ENCODE measurements around the gene ATAD5.
"Not testable (repeated sequence)": the region's sequence is repeated elsewhere in the genome, so short reads cannot be mapped to it uniquely, and the experiment has no call there.

ATAD5 gene, protein sequence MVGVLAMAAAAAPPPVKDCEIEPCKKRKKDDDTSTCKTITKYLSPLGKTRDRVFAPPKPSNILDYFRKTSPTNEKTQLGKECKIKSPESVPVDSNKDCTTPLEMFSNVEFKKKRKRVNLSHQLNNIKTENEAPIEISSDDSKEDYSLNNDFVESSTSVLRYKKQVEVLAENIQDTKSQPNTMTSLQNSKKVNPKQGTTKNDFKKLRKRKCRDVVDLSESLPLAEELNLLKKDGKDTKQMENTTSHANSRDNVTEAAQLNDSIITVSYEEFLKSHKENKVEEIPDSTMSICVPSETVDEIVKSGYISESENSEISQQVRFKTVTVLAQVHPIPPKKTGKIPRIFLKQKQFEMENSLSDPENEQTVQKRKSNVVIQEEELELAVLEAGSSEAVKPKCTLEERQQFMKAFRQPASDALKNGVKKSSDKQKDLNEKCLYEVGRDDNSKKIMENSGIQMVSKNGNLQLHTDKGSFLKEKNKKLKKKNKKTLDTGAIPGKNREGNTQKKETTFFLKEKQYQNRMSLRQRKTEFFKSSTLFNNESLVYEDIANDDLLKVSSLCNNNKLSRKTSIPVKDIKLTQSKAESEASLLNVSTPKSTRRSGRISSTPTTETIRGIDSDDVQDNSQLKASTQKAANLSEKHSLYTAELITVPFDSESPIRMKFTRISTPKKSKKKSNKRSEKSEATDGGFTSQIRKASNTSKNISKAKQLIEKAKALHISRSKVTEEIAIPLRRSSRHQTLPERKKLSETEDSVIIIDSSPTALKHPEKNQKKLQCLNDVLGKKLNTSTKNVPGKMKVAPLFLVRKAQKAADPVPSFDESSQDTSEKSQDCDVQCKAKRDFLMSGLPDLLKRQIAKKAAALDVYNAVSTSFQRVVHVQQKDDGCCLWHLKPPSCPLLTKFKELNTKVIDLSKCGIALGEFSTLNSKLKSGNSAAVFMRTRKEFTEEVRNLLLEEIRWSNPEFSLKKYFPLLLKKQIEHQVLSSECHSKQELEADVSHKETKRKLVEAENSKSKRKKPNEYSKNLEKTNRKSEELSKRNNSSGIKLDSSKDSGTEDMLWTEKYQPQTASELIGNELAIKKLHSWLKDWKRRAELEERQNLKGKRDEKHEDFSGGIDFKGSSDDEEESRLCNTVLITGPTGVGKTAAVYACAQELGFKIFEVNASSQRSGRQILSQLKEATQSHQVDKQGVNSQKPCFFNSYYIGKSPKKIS (N-terminal part only)

DNA sequence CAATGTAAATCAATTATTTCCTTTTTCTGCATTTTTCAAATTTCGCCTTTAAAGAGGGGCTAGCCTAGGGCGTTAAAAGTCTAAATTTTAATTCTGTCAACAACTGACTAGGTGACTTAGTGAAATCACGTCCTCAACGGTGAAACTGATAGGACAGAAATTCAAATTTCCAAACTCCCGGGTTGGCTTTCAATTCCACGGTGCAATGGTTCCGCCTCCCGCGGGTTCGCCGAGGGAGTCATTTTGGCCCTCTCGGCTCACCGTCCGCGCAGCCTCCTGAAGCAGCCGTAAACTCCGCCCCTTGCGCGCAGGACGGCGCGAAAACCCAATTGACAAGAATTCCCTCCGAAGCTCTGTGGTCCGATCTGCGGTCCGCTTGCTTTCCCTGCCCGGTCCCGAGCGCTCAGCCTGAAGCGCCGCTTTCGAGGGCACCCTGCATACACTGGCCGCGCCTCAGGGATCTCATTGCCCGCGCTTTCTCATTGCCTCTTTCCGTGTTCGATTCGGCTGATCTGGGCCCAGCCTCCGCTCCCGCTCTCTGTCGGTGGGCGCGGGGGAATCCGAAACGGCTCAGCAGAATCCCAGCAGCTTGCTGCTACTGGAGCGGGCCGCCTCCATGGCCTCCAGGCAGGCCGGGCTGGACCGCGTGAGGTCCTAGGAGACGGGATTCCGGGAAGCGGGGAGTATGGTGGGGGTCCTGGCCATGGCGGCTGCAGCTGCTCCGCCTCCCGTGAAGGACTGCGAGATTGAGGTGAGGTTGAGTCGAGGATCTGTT lies at the start of gene ATAD5:
Gene ATAD5, plus strand, starts transcription at position 304 of the 775 bp plus-strand sequence. Its CDS starts 382 bp downstream, at position 686.
- DNase-seq = peak; percentile 92

DNA sequence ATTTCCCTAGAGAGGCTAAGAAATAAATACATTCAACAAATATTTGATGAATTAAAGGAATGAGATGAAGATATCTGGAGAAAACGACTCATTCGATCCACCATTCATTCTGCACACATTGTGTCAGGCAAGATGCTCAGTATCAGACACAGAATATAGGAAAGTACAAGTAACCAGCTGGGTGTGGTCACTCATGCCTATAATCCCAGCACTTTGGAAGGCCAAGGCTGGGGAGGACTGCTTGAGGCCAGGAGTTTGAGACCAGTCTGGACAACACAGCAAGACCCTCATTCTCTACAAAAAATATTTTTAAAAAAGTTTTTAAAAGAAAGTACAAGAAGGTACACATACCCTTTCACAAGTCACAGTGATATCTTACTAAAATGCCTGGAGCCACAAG lies 49.6 kb upstream of the ATAD5 start:
- no peak for DNase-seq

DNA sequence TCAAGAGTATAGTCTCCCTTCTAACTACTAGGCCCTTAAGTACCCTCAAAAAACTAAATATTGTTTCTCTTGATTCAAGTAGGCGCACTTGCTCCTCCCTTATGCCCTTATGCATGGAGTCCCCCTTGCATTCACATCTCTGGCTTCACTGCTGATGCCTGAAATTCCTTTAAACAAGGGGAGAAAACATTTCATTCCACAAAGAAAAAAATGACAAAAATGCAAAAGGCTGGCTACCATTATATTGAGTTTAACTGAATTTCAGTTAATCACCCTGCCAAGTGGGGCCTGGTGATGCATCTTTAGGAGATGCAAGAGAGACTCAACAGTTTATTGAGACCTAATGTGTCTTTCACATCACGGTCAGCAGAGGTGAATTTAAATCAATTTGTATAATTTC lies 42.8 kb upstream of the ATAD5 start:
- DNase-seq = no peak

DNA sequence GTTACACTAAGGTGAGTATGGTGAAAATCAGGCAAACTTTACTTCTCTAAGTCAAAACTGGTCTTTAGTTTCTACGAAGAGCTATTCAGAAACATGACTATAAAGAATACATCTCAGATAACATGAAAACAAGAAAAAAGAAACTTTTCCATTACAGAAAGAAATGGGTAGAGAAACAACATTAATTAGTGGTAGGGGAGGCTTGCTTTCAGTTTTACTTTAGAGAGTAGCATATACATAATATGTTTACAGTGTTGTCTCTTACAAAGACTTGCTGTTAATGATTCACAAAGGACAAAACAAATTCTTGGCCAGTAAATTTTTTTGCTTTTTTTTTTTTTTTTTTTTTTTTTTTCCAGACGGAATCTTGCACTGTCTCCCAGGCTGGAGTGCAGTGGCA lies 41.5 kb upstream of the ATAD5 start:
- no peak for DNase-seq

DNA sequence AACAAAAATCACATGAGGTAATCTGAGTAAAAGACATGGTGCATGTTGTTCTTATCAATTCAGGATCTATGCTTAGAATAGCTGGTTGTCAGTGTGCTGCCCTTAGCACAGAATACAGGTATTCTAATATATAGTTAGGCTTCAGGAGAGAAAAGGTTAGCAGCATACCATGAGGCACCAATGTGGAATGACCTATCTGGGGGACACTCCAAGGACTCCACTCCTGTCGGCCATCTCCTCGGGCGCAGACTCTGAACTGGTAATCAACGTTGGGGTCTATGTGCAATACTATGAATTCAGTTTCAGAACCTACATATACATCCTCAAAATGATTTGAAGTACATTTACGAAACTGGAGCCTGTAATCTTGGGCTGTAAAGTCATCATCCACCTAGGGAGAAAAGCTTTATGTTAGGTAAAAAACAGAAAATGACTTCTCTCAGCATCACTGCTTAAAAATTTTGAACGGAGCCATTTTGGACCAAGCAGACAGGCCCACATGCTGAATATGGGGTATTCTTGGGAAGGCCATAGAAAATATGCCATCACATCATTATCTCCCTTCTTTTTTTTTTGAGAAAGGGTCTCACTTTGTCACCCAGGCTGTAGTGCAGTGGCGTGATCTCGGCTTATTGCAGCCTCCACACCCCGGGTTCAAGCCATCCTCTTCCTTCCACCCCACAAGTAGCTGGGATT lies 38.3 kb upstream of the ATAD5 start:
- DNase-seq = no peak

DNA sequence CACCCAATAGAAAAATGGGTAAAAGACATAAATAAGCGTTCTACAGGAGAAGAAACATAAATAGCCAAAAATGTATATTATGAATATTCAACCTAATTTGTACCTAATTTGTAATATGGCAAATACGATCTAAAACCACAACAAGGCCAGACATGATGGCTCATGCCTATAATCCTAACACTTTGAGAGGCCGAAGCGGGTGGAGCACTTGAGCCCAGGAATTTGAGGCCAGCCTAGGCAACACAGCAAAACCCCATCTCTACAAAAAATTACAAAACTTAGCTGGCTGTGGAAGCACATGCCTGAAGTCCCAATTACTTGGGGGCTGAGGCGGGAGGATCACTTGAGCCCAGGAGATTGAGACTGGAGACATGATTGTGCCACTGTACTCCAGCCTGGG lies 37.4 kb upstream of the ATAD5 start:
- no peak for DNase-seq

DNA sequence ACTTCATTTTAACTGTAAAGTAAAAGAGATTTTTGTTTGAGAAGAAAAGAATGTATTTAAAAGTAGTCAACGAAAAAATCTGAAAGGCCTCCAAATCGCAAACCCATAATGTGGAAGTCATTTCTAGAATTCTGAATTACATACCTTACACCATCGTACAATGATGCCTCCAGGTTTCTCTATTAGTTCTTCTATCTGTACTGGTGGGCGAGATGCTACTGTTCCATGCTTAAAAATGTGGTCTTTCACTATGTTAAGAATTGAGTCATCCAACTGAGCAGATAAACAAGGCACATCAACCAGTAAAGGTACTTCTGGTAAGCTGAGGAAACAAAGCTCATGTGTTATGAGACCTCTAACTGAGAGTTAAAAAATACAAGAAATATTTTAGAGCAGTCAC lies 35.8 kb upstream of the ATAD5 start:
- no peak for DNase-seq

DNA sequence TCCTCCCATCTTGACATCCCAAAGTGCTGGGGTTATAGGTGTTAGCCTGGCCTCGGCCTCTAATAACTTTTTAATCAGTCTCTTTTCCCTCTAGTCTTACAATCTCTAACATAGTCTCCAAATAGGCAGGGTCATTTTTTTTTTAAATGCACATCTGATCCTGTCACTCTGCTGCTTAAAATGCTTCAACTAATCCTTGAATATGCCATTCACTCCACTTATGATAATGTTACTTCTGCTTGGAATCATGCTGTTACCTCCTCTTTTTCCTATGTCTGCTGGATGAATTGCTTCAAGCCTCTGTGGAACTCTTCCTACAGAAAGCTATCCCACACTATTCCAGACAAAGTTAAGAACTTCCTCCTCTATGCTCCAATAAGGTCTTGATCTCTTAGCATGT lies 30.1 kb upstream of the ATAD5 start:
- no peak for DNase-seq

DNA sequence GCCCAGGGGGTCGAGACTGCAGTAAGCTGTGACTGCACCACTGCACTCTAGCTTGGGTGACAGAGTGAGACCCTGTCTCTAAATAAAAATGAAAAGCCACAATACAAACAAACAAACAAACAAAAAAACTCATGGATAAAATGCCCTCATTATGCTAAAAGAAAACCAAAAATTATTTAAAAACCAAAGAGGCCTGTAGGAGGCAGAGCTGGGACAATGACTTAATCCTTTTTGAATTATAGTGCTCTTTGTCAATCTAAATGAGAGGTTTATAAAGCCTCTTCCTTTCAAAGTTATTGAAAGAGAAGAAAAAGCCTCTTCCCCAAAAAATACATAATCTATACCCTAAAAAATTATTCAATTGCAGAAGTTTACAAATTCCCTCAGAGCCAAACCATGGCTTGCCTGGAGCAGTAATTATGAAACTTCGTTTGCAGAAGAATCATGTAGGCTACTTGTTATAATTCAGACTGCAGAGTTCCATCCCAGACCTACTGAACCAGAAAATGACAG lies 25.8 kb upstream of the ATAD5 start:
- no peak for DNase-seq

DNA sequence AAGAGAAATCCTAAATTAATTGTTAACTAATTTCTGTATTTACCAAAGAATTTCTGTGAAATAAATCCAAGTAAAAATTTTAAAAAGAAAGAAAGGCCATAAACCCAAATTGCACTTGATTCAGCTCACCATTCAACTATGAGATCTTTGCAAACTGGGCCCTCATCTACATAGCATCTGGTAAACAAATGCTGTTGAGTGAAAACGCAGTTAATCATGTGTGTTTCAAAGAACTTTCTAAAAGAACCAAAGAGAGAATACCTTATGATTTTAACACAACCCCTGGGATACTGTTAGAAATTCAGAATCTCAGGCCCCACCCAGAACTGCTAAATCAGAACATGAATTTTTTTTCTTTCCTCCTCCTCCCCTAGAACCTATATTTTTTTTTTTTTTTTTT lies 23.9 kb upstream of the ATAD5 start:
- DNase-seq = no peak

DNA sequence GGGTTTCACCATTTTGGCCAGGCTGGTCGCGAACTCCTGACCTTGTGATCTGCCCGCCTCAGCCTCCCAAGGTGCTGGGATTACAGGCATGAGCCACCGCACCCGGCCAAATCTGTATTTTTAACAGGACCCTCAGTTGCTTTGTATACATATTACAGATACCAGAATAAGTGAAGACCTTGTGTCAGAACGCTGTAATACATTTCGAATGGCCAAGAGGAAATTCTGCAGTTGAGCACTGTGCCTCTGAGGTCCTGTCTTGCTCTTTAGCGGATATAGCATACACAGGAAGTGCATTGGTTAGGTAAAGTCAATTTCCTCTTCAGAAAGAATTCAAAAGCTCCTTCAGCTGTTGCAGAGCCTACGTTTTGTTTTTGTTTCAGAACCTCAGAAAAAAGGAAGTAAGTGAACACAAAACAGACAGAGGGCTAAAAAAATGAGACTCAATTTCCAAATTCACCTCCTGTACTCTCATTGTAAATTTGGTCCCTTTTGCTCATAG lies 22.9 kb upstream of the ATAD5 start:
- DNase-seq = no peak

DNA sequence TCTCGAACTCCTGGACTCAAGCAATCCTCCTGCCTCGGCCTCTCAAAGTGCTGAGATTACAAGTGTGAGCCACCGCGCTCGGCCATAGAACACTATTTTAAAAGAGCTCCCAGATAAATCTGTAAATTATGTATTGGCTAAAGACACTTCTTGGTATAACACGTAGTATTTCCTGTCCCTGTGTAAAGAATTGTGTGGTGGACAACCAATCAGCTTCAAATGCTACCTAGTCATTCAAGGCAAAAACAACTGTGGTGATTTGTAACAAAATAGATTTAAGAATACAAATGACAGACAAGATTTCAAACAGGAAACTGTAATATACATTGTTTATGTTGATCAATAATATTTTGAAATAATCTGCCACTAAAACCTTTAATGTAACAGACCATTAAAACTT lies 21.9 kb upstream of the ATAD5 start:
- DNase-seq = no peak

DNA sequence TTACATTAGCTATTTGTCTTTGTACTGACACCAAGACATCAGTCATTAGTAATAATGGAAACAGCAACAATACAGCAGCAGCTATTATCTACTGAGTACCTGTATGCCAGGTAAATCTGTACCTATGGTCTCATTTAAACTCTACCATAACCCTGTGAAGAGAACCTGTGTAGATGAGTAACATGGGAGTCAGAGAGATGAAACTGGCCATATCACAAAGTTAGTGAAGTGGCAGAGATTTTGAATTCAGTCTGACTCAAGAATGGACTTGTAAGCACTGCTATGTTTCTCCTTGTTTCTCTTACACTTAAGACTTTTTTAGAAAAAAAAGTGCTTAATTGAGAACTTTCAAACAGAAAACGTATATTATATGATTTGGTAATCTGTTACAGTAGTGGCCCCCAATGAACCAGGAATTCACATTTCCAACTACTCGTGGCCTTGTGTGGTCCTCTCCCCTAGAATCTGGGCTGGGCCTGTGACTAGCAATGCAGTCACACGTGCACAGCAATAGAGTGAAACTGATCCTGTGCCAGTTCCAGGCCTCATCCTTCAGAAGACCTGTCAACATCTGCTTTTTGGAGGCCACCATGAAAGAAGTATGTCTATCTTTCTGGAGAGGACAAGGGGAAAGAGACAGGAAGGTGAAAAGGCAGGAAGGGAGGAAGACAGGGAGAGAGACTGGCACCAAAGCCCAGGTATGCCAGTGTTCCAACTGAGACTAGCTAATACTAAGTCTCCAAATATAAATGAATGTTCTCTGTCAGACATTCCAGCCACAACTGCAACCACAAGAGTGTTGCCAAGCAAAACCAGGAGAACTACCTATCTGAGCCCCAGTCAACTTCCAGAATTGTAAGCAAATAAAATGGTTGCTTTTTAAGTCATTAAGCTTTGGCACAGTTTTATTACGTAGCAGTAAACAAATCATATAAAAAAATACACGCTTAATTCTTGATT lies 19.3 kb upstream of the ATAD5 start:
- no peak for DNase-seq

DNA sequence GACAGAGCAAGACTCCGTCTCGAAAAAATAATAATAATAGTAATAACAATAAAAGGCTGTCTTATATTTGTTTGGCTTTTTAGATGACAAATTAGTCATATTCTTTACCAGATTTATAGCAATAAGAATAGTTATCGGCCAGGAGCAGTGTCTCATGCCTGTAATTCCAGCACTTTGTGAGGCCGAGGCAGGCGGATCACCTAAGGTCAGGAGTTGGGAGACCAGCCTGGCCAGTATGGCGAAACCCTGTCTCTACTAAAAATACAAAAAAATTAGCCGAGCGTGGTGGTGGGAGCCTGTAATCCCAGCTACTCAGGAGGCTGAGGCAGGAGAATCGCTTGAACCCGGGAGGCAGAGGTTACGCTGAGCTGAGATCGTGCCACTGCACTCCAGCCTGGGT lies 17.5 kb upstream of the ATAD5 start:
- not testable (repeated sequence) for DNase-seq

DNA sequence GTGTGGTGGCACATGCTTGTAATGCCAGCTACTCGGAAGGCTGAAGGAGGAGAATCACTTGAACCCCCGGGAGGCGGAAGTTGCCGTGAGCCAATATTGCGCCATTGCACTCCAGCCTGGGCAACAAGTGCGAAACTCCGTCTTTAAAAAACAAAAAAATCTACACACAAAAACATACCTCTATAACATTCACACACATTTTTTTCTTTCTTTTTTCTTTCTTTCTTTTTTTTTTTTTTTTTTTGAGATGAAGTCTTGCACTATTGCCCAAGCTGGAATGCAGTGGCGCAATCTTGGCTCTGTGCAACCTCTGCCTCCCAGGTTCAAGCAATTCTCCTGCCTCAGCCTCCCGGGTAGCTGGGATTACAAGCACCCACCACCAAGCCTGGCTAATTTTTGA lies 16.9 kb upstream of the ATAD5 start:
- not testable (repeated sequence) for DNase-seq

DNA sequence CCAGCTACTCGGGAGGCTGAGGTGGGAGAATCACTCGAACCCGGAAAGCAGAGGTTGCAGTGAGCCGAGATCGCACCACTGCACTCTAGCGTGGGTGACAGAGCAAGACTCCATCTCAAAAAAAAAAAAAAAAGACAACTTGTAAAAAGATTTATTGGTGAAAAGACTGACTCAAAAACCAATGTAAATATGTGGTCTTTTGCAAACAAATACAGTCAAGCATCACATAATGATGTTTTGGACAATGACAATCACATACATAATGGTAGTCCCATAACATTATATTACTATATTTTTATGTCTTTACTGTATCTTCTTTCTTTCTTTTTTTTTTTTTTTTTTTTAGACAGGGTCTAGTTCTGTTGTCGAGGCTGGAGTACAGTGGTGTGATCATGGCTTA lies 15.6 kb upstream of the ATAD5 start:
- DNase-seq = no peak

DNA sequence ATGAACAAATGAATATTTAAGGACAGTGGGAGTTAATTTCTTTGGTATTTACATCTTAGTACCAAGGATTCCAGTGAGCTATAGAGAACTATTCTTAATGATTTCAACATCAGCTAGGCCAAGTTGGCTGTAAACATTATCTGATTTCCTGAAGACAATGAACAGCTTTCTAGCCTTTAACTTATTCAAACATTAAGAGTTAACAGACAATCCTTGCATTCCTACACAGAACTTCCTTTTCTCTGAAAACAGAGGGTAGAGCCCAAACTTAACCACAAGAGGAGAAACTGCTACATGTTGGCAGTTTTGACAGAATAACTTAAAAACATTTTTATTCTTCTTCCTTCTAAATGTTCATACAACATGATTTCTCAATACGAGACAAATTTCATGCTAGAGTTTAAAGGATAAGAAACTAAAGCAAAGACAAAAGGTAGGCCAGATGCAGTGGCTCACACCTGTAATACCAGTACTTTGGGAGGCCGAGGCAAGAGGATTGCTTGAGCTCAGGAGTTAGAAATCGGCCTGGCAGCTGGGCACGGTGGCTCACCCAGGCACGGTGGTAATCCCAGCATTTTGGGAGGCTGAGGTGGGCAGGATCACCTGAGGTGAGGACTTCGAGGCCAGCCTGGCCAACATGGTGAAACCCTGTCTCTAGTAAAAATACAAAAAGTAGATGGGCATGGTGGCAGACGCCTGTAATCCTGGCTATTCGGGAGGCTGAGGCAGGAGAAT lies 11.6 kb upstream of the ATAD5 start:
- no peak for DNase-seq

DNA sequence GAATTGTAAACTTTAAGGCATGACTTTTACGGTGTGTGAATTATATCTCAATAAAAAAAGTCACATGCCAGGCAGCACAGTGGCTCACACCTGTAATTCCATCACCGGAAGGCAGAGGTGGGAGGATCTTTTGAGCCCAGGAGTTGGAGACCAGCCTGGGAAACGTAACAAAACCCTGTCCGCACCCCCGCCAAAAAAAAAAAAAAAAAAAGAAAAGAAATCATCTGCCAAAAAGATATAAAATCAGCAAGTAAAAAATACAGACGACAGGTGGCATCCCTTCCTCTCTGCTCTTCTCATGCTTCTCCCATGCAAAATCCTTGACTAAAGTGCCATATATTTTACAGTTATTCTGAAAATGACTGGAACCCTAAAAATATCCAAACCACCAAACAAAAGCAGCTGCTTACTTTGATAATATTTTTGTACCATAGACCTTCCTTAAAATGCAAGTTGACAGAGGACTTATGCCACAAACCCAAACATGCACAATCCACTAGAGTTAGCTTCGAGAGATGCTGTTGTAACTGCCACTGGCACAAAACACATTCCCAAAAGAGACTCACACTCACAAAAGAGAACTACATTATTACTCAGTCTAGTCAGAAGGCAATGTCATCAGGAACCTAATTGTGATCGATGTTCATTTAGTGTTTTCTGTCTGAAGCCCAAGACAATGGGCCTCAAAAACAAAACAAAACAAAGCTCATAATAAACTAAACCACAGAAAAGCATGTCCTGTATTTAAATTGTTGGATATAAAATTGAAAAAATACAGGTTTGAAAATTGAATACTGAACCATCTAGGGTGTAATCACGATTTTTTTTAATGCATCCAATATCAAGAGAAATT lies 9.7 kb upstream of the ATAD5 start:
- DNase-seq = no peak

DNA sequence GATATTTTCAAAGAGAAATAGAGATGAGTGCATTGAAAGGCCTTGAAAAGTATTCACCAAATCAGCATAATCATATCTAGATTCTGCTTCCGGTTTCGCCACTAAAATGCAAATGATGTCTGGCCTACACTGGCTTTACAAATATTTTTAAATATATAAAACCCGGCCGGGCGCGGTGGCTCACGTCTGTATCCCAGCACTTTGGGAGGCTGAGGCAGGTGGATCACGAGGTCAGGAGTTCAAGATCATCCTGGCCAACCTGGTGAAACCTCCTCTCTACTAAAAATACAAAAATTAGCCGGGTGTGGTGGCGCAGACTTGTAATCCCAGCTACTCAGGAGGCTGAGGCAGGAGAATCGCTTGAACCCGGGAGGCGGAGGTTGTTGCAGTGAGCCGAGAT lies 8.8 kb upstream of the ATAD5 start:
- not testable (repeated sequence) for DNase-seq

Measured in NCI-H1092 (cell line).